UCSD-AML1 (cell line): ENCODE data around the gene NR1H2.
"Not testable (repeated sequence)": the region's sequence is repeated elsewhere in the genome, so short reads cannot be mapped to it uniquely, and the experiment has no call there.

Experiments
- DNase-seq: peaks from one replicate; lab custom pipeline; 2025; ENCODE audit not compliant: unreplicated experiment; lab: John Stamatoyannopoulos, UW

Gene NR1H2

DNA sequence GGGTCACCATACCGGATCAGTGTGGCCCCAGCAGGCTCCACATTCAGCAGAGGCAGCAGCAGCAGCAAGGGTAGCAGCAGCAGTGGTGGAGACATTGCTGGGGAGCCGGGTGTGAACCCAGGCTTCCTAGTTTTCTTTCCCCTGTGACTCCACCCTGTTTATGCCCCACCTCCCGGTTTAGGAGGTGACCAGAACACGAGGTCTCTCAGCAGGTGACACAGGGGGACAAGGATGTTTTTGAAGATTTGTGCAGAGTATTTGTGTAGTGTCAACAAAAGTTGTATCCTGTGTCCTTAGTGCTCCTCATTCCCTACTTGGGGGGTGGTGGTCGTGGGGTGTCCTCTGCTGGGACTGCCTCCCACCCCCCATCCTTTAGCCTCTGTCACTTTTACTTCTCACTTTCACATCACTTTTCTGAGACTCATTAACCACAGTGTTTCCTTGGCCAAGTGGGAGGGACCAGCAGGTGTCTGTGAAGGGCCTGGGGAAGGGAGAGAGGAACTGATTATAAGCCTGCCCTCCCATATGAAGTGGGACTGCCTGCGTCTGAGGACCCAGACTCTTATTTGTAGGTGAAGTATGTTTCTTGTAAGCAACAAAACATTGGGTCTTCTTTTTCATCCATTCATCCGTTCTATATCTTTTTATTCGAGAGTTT lies 31.5 kb upstream of the NR1H2 start:
- DNase-seq, result no peak

DNA sequence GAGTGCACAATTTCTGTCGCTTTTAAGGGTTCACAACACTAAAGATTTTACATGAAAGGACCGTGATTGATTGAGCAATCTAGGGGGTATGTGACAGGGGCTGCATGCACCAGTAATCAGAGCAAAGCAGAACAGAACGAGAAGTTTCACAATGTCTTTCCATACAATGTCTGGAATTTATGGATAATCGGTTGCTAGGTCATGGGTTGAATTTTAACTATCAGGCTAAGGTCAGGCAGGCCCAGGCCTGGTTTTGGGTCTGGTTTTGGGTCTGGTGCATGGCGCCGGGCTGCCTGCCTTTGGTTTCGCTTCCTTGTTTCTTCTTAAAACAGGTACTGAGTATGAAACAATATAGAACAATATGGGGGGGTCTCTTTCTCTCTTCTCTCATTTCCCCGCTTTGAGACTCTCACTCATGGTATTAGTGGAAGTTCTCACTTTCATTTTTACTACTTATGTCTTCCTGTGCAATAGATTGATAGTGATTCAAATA lies 29.1 kb upstream of the NR1H2 start:
- not testable (repeated sequence) for DNase-seq

DNA sequence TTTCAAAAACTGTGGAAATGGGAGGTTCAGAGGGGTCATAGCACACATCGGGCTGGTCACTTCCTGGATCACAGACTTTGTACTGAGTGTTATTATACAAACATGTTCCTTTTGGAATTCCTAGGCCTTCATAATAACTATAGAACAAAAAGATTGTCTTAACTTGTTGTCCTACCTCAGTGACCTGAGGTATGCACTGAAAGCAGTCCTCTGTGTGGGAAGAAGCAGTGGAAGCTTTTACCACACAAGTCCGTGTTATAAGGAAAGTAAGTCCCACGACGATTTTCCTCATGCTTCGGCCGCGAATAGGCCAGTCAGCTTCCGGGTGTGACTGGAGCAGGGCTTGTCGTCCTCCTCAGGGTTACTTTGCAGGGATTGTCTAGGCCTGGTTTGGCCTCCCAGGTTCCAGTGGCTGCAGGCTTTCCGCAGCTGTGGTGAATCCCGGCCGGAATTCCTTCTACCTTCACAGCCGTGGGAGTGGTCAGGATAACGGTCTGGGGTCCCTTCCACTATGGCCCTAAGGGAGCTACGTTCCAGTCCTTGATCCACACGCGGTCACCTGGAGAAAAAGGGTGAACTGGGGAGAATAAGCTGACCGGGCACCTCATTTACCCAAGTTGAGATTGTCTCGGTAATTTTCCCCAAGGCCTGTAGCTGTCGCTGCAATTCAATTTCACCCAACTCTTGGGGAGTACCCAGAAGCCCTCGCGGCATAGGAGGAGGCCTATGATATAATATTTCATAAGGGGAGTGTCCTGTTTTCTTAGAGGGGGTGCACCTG lies 26.8 kb upstream of the NR1H2 start:
- DNase-seq, result no peak

DNA sequence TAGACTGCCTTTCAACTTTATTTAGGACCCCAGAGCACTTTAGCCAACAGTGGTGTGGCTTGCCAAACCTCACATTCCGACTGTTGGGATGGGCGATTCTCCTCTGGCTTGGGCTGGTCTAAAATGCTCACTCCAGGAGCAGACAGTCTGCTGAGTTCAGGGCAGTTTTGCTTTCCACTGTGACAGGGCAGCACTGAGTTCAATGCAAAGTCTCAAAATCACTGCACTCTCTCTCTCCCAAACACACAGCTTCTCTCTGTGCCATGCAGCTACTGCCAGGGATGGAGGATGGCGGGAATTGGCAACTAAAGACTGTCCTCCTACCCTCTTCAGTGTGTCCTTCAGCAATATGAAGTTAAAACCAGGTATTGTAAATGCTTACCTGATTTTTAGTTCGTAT lies 24.0 kb upstream of the NR1H2 start:
- no peak for DNase-seq

DNA sequence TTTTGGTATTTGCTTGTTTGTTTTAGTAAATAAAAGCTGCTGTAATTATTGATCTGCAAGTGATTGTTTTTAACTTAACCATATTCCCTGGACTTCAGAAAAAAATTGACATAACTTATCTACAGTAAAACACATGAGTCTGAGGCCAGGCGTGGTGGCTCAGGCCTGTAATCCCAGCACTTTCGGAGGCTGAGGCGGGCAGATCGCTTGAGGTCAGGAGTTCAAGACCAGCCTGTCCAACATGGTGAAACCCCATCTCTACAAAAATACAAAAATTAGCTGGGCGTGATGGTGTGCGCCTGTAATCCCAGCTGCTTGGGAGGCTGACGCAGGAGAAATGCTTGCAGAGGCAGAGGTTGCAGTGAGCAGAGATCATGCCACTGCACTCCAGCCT lies 22.8 kb upstream of the NR1H2 start:
- DNase-seq, result not testable (repeated sequence)

DNA sequence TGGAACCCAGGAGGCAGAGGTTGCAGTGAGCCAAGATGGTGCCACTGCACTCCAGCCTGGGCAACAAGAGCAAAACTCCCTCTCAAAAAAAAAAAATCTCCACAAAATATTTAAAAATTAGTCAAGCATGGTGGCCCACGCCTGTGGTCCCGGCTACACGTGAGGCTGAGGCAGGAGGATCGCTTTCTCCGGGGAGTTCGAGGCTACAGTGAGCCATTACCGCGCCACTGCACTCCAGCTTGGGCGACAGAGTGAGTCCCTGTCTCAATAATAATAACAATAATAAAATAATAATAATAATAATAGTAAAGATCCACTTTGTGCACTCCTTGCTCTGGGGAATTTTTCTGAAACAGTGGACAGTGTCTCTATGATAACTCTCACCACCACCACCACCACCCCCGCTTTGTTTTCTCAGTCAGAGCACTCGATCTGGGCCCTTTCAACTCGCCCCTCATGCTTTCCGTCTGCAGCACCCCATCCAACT lies 19.5 kb upstream of the NR1H2 start:
- no peak for DNase-seq

DNA sequence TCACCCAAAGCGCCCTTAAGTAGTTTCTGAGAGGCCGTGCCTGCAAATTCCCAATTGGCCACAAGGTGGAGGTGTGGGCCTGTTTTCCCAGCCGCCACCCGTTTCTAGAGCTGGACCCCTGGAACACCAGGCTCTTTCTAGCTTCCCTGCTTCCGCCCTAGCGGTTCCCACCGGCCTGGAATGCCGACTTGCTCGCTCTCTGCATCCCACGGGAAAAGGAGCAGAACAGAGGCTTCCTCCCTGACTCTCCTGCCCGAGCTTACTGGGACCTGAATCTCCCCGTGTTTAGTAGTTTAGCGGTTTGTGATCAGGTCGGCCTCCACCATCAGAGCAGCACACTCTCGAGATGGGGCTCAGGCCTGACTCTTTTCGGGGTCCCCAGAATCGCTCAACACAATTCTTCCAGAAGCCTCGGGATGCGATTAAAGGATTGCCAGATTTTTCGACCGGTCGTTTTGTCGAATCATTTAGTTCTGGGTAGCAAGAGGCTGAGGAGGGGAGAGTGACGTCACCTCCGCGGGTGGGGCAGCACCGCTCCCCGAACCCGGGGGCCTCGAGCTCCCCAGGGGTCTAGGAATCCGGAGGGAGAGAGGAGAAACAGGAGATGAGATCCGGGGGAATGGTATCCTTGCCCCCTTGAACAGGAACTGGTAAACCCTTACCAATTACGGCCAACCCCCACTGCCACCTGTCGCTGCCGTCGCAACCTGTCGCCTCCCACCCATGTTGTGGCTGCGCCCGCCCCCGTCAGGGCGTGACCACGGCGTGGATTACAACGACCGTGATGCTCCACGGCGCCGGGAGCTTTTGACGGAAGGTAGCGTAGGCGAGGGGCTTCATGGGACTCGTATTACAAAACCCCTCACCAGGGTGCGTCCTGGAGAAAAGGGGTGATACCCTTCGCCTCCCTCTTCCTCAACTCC lies 18.8 kb upstream of the NR1H2 start:
- peak; percentile 89 for DNase-seq

DNA sequence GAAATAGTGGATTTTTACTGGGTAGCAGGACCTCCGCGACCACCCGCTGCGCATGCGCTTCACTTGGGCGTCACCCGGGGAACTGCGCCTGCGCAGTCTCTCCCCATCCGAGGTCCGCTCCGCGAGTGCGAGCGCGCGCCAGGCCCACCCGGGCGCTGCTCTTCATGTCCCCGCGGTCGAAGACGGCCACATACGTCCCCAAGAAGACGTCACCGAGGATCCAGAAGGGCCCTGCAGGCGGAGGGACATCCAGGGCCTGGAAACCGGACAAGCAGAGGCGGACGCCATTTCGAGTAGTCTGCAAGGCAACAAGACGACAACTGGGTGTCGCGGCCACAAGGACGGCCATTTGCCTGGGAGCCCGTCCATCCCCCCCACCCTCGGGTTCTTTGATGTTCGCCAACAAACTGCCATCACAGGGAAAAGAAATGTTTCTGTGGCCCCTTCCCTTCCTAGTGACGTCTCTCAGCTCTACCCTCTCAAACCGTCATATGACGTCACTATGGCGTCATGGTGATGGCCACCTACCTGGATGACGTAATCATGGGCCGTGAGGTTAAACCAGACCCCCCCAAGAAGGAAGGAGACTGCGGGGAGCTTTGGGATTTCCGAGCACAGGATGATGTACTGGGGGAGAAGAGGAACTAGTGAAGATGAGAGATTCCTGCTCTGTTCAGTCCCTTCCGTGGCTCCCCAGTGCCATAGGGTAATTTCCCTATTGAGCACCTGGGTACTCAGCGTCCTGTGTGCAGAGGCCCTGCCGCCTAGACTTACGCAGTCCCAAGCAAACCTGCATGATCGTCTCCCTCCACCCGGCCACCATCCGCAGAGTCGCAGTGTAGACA lies 17.6 kb upstream of the NR1H2 start:
- peak; percentile 88 for DNase-seq

DNA sequence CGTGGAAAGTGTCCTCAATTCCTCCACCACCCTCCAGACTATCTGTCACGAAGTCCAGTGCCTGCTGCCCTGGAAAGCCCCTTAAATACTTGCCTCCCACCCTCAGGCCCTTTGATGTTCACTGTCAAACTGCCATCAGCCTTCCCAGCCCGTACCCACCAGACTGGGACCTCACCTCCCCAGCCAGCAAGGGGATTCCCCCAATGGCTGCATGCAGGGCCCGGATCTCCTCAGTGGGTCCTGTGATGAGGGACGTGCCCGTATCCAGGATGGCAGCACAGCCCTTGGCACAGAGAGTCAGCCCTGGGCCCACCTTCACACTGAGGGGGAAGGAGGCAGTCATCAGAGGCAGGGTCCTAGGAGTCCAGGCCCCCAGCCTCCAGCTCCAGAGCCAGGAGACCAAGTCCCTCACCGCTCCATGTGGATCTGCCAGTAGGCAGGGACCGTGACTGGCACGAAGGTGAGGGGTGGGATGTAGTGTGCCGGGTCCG lies 16.9 kb upstream of the NR1H2 start:
- DNase-seq, result no peak

DNA sequence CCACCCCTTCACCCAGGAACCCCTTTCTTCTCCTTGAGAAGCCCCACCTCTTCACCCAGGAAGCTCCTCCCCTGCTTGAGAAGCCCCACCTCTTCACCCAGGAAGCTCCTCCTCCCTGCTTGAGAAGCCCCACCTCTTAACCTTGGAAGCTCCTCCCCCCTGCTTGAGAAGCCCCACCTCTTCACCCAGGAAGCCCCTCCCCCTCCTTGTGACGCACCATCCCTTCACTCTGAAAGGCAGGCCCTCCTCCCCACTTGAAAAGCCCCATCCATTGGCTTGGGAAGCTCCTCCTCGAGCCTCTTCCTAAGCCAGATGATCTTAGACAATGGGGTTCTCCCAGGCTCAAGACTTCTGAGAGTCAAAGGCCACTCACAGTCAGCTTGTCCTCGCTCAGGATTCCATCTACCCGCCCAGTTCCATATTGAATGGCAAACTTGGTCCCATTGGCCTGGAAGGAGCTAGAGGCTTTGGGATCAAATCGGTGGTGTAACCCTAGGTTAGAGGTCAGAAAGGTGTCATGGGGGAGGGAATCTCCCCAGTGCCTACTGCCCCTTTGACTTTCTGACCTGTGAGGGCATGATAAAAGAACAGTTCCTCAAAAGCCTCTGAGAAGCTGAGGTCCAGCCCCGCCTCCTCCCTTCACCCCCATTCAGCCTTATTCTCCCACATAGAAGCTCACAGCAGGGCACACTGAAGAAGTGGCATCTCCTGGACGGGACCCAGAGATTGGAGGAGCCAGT lies 14.8 kb upstream of the NR1H2 start:
- no peak for DNase-seq

DNA sequence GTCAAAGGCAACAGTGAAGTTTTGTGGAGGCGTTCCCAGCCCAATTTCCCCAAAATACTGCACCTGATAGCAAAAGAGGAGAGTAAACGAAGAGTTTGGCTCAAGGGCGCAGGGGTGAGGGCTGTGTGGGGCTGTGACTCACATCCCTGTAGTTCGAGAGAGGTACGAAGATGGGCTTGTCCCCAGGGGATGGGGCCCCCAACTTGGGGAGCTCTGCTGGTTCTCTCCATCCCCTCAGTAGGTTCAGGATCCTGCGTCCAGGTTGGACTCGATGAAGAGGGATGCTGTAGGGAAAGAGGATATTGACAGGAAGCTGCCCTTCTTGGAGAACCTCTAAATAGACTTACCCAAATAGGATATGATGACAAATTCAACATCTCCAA lies 14.2 kb upstream of the NR1H2 start:
- no peak for DNase-seq

DNA sequence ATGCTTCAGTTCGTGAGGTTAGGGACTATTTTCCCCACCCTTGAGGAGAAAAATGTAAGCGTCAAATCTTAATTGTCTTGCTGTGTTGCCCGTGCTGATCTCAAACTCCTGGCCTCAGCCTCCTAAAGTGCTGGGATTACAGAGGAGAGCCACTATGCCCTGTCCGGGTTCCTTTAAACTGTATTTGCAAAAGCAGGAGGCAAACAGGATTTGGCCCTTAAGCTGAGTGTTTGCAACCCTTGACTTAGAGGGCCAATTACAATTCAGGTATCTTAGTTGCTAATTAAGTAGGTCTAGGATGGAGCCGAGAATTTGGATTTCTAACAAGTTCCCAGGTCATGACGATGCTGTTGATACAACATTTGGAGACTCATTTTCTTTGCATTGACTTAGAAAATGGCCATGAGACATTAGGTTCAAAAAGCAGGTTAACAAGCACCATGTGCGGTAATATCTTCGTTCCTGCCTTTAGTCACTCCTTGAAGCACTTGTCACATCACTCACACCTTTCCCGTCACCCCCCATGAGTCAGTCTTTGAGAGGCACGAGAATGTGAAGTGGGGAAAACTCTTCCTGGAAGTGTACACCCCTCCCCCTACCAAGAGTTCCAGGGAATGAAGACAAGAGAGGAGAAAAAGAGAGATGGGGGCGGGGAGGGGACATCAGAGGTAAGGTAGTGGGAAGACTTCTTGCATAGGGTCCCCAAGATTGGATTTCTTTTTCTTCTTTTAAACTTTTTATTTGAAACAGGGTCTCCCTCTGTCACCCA lies 13.4 kb upstream of the NR1H2 start:
- no peak for DNase-seq

DNA sequence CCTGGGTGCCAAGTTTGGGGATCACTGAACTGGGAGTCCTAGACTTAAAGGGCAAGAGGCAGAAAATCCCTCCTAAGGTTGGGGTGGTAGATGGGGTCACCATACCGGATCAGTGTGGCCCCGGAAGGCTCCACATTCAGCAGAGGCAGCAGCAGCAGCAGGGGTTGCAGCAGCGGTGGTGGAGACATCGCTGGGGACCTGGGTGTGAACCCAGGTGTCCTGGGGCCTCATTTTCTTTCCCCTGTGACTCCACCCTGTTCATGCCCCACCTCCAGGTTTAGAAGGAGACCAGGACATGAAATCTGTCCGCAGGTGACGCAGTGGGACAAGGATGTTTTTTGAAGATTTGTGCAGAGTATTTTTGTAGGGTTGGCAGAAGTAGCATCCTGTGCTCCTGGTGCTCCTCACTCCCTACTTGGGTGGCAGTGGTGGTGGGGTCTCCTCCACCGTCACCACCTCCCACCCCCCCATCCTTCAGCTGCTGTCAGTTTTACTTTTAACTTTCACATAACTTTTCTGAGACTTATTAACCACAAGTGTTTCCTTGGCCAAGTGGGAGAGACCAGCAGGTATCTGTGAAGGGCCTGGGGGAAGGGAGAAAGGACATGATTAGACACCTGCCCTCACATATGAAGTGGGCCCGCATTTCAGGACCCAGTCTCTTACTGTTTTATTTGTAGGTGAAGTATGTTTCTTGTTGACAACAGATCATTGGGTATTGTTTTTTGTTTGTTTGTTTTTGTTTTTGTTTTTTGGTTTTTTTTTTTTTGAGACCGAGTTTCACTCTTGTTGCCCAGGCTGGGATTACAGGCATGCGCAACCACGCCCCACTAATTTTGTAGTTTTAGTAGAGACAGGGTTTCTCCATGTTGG lies 10.6 kb upstream of the NR1H2 start, which contains the start of gene NAPSA:
Gene NAPSA (minus strand): TSS at position 206 of the 873 bp plus-strand sequence. CDS start 18 bp downstream, at position 188.
- DNase-seq, result no peak

DNA sequence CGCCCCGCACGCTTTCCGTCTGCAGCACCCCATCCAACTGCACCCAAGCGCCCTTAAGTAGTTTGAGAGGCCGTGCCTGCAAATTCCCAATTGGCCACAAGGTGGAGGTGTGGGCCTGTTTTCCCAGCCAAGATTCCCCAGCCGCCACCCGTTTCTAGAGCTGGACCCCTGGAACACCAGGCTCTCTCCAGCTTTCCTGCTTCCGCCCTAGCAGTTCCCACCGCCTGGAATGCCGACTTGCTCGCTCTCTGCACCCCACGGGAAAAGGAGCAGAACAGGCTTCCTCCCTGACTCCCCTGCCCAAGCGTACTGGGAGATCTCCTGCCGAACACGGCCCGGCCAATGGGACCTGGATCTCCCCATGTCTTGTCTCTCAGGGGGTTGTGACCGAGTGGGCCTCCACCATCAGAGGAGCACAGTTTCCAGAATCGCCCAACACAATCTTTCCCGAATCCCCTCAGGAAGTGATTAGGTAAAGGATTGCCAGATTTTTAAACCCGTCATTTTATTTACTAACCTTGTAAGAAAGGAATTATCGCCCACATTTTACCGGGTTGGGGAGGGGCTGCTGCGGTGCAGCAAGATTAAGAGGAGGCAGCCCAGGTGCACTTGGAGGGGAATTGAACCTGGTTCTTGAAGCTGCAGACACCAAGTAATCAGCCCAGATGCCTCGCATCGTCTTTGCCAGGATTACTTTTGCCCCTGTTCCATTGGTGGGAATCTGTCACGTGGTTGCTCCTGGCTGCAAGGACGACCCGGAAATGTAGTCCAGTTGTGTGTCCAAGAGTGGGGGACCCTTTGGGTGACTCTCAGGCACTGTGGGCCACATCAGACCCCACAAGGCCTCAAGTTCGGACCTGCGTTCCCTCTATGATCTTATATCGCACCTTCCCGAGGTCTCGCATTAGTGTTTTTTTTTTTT lies 7.3 kb upstream of the NR1H2 start:
- peak; percentile 76 for DNase-seq

DNA sequence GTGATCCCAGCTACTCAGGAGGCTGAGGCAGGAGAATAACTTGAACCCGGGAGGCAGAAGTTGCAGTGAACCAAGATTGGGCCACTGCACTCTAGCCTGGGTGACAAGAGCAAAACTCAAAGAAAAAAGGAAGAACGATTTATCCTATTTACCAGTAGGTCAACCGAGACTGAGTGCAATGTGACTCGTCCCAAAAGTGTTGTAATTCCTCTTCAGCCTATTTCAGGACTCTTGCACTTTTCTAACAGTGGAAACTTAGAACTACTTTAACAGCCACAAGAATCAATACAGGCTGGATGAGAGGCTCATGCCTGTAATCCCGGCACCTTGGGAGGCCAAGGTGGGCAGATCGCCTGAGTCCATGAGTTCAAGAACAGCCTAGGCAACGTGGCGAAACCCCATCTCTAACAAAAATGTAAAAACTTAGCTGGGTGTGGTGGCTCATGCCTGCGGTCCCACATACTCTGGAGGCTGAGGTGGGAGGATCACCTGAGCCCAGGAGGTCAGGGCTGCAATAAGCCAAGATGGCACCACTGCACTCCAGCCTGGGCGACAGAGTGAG lies 4.3 kb upstream of the NR1H2 start:
- no peak for DNase-seq

DNA sequence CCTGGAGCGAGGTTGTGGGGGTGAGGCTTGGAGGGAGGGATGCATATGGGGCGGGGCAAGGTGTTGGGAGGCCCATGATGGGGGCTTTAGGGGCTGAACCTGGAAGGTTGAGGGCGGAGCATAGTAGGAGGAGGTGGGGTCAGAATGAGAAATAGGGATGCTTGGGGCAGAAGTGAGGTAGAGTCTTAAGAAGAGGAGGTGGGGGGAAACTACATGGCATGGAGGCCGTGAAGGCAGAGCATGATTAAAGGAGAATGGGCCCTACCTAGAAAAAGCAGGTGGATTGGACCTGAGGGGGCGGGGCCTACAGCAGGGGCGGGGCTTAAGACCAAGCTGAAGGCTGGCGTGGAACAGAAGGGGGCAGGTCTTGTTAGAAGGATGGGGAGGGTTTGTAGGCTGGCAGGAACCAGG lies 799 bp downstream of the NR1H2 start:
- DNase-seq, result no peak
